Measurements from ENCODE around the gene NGFR.

The NGFR gene, protein sequence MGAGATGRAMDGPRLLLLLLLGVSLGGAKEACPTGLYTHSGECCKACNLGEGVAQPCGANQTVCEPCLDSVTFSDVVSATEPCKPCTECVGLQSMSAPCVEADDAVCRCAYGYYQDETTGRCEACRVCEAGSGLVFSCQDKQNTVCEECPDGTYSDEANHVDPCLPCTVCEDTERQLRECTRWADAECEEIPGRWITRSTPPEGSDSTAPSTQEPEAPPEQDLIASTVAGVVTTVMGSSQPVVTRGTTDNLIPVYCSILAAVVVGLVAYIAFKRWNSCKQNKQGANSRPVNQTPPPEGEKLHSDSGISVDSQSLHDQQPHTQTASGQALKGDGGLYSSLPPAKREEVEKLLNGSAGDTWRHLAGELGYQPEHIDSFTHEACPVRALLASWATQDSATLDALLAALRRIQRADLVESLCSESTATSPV

DNA sequence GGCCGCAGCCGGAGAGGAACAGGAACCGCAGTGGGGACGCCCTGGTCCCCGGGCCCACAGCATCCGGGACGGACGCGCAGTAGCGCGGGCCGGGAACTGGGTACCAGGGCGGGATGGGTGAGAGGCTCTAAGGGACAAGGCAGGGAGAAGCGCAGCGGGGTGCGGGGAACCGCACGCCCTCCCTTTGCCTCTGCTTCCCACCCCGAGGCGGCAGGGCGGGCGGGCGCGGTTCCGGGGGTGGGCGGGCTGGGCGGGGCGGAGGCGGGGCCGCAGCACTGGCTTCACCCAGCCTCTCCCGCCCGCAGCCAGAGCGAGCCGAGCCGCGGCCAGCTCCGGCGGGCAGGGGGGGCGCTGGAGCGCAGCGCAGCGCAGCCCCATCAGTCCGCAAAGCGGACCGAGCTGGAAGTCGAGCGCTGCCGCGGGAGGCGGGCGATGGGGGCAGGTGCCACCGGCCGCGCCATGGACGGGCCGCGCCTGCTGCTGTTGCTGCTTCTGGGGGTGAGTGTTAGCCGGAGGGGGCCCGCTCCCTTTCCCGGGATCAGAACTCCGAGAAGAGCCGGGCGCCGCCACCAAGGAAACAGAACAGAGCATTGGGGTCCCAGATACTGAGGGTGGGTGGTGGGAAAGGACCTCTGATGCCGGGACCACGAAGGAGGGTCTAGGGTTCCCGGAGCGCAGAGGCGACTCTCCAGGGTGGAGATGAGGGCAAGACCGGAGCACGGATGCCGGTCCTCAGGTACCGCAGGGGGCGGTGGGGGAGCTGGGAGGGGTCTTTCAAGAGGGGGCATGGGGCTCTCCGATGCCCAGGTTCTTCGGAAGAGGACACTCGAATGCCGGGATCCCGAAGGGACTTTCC is at the start of gene NGFR:
Gene NGFR (plus strand): TSS at position 308 of the 856 bp plus-strand sequence. CDS start 125 bp downstream, at position 433.
- peak; percentile 48 for DNase-seq

DNA sequence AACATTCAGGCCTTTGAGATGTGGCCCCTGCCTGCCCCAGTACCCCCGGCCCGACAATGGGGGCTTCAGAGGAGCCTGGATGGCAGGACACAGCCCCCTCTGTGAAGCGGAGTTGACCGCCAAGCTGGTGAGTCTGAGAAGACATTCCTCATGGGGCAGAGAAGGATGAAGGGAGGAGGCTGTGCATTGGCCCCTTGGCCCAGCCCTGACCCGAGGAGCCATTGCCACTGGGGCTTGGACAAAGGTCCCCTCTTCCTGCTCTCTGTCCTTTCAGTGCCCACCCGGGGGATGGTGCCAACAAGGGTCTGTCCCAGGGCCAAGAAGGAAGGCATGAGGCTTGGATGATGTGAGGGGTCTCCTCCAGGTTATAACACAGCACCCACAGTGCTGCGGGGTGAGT is 49.5 kb upstream of the NGFR start:
- DNase-seq: no peak

- DNase-seq: no peak
Observed at GRCh38 chr17:49447628-49448302, 47.3 kb upstream of the NGFR start.

GRCh38 chr17:49450181-49450580 is 44.9 kb upstream of the NGFR start:
- no peak for DNase-seq

DNA sequence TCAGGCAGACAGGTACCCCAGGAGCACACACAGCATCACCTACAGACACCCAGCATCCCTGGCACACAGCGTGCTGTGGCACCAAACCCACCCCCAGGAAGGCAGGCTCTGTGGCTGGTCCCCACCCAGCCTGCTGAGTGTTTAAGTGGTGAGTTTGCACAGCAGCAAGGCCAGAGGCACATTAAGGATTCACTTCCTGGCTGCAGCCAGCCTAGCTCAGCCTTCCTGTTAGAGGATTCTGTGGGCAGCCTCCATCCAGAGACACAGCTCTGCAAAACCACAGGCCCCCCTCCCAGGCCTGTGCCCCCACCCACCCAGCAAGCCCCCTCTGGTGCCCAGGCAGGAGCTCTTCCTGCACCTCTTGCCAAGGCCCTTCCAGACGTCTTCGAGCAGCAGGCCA is 44.4 kb upstream of the NGFR start:
- no peak for DNase-seq

DNA sequence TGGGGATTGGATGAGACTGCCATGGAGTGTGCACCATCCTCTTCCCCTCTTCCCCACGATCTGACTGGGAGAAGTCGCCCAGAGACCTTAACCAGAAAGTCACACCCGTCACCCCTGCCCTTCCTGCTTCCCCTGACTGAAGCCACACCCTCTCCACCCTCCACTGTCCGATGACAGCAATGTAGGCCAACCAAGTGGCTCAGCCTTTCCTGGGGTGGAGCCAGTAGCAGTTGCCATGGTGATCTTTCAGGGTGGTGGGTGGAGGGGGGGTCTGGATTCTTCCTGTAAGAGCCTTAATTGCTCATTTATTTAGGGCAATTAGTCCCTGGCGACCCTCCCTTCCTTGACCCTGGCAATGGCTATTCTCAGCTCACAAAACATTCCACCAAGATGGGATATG is 42.9 kb upstream of the NGFR start:
- no peak for DNase-seq

GRCh38 chr17:49452661-49453060 is 42.4 kb upstream of the NGFR start:
- DNase-seq: no peak

DNA sequence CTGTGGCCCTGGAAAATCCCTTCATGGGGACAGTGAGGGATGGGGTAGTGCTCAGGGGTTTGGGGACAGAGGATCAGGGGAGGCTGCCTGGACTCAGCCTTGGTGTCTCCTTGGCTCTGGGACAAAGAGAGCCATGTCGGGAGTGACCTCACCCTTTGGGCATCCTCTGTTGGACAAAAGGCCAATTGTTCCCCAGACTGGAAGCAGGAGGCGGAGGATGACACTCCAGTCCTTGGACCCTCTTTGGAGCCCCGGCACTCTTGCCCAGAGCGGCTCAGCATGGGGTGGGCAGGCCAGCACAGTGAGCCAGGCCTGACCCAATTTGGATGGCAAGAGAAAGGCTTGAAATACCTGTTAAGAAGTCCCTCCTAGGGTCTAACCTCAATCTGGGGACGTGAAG is 41.0 kb upstream of the NGFR start:
- DNase-seq: no peak

GRCh38 chr17:49455272-49455861 is 39.7 kb upstream of the NGFR start:
- DNase-seq: no peak

GRCh38 chr17:49456183-49456965 is 38.7 kb upstream of the NGFR start:
- no peak for DNase-seq

DNA sequence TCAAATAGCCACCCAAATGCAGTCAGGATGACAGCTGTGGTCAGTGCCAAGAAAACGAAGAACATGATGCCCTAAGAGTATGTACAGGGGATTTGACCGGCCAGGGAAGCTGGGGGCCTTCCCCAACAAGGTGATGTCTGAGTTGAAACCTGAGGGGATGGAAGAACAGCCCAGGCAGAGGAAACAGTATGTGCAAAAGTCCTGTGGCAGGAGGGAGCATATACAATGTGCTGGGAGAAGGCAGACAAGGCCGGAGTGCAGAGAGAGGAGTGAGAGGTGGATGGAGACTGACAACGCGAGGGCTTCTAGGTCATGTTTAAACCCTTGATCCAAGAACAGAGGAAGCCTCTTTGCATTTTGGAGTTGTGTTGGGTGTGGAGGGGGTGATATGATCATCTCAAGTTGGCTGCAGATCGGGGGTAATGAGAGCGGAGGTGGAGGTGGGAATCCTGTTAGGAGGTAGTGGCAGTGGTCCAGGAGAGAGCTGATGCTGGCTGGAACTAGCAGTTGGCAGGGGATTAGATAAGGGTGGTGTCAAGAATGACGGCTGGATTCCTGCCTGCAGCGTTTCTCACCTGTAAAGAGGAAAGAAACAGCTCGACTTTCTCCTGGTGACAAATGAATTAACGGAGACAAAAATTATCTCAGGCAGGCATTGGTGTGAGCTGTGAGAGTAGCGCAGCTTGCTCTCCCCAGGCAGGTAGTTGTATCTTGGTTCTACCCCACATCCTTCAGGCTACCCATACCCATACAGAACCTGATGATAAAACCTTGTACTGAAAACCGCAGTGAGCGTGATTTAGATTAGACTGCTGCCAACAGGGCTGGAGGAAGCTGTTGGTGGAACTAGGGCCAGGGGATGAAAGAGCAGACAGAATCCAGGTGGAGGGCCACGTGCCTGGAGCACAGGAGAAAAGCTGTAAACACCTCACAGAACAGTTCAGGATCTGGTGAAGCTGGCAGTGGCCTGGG is 37.2 kb upstream of the NGFR start:
- DNase-seq: no peak

- DNase-seq: no peak
Observed at GRCh38 chr17:49459401-49459984, 35.6 kb upstream of the NGFR start.

DNA sequence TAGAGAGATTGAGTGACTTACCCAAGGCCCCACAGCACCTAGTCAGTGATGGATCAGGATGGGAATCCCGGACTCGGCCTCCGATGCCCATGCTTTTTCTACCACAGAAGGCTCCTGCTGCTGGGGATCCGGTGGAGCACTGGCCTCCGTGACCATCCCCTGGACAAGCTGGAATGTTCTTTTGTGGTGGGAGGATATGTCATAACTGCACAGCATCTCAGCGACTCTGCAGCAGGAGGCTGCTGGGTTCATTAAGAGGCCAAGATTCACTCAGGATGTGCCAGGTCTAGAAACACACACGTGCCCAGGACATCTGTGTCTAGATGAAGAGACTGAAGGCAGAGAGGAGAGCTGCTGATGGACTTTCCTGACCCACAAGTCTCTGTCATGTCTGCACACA is 34.7 kb upstream of the NGFR start:
- DNase-seq: no peak

DNA sequence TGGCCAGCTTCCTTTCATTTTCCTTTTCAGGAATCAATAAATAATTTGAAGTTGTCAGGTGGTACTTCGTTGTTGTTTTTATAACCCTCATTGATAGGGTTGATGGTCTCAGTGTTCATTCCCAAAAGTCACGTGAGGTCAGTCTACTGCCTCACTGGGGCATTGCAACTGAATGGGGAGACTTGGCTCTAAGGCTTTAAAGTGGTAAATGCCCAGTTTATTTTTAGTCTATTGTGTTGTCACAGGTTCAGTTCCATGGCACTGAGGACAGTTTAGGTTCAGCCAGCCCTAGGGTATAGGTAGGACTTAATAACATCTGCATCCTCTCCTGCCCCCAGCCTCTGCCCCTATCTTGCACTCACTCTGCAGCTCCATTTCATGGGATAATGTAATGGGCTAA is 33.5 kb upstream of the NGFR start:
- DNase-seq: no peak

DNA sequence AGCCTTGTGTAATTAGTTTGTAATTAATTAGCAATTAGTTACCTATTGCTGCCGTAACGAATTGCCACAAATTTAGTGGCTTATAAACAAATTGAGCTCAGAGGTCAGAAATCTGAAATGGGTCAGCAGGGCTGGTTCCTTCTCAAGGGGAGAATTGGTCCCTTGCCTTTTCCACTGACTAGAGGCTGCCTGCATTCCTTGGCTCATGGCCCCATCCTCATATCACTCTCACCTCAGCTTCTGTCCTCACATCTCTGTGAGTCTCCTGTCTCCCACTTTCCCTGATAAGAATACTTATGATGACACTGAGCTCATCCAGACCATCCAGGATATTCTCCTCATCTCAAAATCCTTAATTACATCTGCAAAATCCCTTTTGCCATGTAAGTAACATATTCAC is 31.0 kb upstream of the NGFR start:
- no peak for DNase-seq

- DNase-seq: no peak
Observed at GRCh38 chr17:49465331-49465903, 29.7 kb upstream of the NGFR start.

GRCh38 chr17:49466436-49466835 is 28.7 kb upstream of the NGFR start:
- no peak for DNase-seq

DNA sequence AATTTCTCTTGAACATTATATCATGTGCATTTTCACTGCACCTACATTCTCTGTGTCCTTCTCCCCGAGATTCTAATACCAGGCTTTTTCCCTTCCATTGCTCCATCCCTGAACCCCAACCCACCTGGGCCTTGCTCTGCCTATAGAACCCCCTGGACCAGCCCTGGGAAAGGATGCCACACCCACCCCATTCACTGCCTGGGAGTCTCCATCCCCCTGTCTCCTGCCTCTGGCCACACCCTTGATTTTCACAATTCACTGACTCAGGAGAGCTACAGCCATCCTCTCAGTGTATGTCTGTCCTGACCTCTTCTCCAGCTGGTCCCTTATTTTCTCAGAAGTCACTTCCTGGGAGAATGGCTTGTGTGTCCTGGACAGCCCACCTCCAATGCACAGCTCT is 27.9 kb upstream of the NGFR start:
- DNase-seq: no peak

DNA sequence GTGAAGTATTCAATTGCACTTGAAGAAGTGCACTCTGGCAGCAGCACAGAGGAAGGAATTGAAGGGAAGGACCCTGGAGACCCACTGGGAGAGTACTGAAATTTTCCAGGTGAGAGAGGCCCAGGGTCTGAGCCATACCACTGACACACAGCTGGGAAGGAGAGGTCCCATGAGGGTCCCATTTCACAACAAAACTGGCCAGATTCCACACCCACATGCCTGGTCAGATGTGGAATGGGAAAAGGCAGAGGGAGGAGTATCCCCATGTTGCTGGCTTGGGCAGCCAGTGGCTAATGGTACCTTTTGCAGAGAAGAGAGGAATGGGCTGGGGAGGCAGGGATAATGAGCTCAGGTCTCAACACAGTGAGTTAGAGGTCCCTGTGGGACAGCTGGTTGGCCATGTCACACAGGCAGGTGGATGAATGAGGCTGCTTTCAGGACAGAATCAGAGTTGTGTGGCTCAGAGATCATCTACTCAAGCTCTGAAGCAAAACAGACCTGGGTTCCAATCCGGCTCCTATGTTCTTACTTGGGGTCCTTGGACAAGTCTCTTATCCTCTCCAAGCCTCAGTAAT is 26.2 kb upstream of the NGFR start:
- DNase-seq: no peak
